ENCODE measurements around the gene C16orf46. TPM values are rescaled to one million over a fixed set of nuclear protein-coding genes. Genes with fewer than 3 reads are reported as not detected.

The C16orf46 gene
- total and polyA plus RNA-seq, 2 of the 4 experiments (the other 2 are of a cell fraction) = 0.27 to 0.72 TPM

DNA sequence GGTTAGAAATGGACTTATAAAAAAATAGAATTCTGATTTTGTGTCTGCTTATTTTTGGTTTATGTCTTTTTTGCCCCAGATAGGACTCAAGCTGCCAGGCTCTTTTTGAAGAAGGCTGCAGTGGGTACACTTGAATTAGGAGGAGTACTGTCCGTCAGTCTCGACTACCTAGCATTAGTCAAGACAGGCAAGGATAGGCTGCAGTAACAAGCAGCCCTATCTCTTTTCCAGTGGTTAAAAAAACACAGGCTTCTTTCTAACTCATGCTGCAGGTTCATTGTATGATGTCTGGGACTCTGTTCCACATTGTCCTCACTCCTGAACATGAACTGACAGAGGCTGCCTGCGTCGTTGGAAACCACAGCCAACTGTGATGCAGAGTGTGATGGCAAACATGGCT is 8.0 kb downstream of the C16orf46 start:
- Histone ChIP-seq H2AK5ac (ENCODE audit: low read depth, low read length) (no peak overlapping the region), H2BK120ac (ENCODE audit: low read depth, low read length) (no peak overlapping the region), H2AFZ (replicated peaks; ENCODE audit: low read length, poor library complexity) (no peak overlapping the region), H3K4me2 (ENCODE audit: low read depth, low read length) (no peak overlapping the region), H4K91ac (ENCODE audit: insufficient read depth, low read depth, low read length) (no peak overlapping the region), H3K9me3 (ENCODE audit: control insufficient read depth, insufficient read depth, low read length) (no peaks in the 10 kb centered on the region), H3K56ac (ENCODE audit: extremely low read depth, insufficient read depth, low read length) (no peak overlapping the region), H2BK5ac (ENCODE audit: low read depth, low read length, poor library complexity, severe bottlenecking) (no peak overlapping the region), H3K27me3 (ENCODE audit: control insufficient read depth, insufficient read depth, low read length) (no peaks in the 10 kb centered on the region), H3K14ac (replicated peaks; ENCODE audit: low read depth, low read length) (no peak overlapping the region), H3K18ac (ENCODE audit: low read depth, low read length) (no peak overlapping the region), H3K4me1 (ENCODE audit: control insufficient read depth, insufficient read depth, low read length) (no peaks in the 10 kb centered on the region), H2BK20ac (ENCODE audit: low read depth, low read length) (no peak overlapping the region), H3K36me3 (ENCODE audit: control insufficient read depth, insufficient read depth, low read length) (no peaks in the 10 kb centered on the region), H4K20me1 (ENCODE audit: insufficient read depth, low read length) (no peaks in the 10 kb centered on the region), H2BK15ac (ENCODE audit: low read depth, low read length) (no peak overlapping the region), H3K23ac (ENCODE audit: low read depth, low read length) (no peak overlapping the region), H3K79me1 (ENCODE audit: low read depth in 1 of 2, low read length in 2 of 2) (no peaks in the 10 kb centered on the region), H3K9me1 (ENCODE audit: insufficient read depth, low read length) (0 out of 2 replicates have a peak, but pooled peaks cover 3% of the 10 kb centered on the region), H4K5ac (ENCODE audit: low read depth, low read length) (no peak overlapping the region), H2AK9ac (replicated peaks; ENCODE audit: low read depth, low read length, poor library complexity) (no peak overlapping the region), H3K4ac (ENCODE audit: low read depth, low read length) (no peak overlapping the region), H3K27ac (ENCODE audit: insufficient read depth, low read length) (no peak overlapping the region), H4K8ac (ENCODE audit: low read depth in 2 of 2, low read length in 2 of 2) (no peak overlapping the region), H3K9ac (ENCODE audit: low read depth, low read length) (no peak overlapping the region), H3K4me3 (ENCODE audit: insufficient read depth, low read depth, low read length) (no peak overlapping the region)
- ATAC-seq (ENCODE audit: low read depth) = no peak
- TF ChIP-seq MAFK (IDR thresholded peaks at IDR 0.05; ENCODE audit: low read depth, low read length) (no peak), RAD21 (IDR thresholded peaks at IDR 0.05; ENCODE audit: low read length) (no peak), FOS (IDR thresholded peaks at IDR 0.05; ENCODE audit: low read depth, low read length) (no peak), NFE2L2 (IDR thresholded peaks at IDR 0.05; ENCODE audit: low read depth, low read length) (no peak), CEBPB (IDR thresholded peaks at IDR 0.05; ENCODE audit: low read depth, low read length) (no peak), RFX5 (IDR thresholded peaks at IDR 0.05; ENCODE audit: low read depth, low read length) (no peak), MAZ (IDR thresholded peaks at IDR 0.05; ENCODE audit: borderline replicate concordance, low read depth, low read length) (no peak), USF2 (IDR thresholded peaks at IDR 0.05; ENCODE audit: low read depth, low read length) (no peak), RCOR1 (IDR thresholded peaks at IDR 0.05; ENCODE audit: insufficient replicate concordance, low read length) (no peak), MXI1 (IDR thresholded peaks at IDR 0.05; ENCODE audit: borderline replicate concordance, low read depth, low read length) (no peak), POLR2A (IDR thresholded peaks at IDR 0.05; ENCODE audit: low read depth, low read length) (no peak), BHLHE40 (IDR thresholded peaks at IDR 0.05; ENCODE audit: low read depth, low read length) (no peak), CHD1 (IDR thresholded peaks at IDR 0.05; ENCODE audit: low read depth, low read length) (no peak), SMC3 (IDR thresholded peaks at IDR 0.05; ENCODE audit: low read depth, low read length) (no peak)
- TF ChIP-seq, protein P1, sequence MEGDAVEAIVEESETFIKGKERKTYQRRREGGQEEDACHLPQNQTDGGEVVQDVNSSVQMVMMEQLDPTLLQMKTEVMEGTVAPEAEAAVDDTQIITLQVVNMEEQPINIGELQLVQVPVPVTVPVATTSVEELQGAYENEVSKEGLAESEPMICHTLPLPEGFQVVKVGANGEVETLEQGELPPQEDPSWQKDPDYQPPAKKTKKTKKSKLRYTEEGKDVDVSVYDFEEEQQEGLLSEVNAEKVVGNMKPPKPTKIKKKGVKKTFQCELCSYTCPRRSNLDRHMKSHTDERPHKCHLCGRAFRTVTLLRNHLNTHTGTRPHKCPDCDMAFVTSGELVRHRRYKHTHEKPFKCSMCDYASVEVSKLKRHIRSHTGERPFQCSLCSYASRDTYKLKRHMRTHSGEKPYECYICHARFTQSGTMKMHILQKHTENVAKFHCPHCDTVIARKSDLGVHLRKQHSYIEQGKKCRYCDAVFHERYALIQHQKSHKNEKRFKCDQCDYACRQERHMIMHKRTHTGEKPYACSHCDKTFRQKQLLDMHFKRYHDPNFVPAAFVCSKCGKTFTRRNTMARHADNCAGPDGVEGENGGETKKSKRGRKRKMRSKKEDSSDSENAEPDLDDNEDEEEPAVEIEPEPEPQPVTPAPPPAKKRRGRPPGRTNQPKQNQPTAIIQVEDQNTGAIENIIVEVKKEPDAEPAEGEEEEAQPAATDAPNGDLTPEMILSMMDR (conservative IDR thresholded peaks at IDR 0.05; ENCODE audit: low read depth, low read length) = no peak
- TF ChIP-seq, protein P2, sequence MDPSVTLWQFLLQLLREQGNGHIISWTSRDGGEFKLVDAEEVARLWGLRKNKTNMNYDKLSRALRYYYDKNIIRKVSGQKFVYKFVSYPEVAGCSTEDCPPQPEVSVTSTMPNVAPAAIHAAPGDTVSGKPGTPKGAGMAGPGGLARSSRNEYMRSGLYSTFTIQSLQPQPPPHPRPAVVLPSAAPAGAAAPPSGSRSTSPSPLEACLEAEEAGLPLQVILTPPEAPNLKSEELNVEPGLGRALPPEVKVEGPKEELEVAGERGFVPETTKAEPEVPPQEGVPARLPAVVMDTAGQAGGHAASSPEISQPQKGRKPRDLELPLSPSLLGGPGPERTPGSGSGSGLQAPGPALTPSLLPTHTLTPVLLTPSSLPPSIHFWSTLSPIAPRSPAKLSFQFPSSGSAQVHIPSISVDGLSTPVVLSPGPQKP (IDR thresholded peaks at IDR 0.05; ENCODE audit: borderline replicate concordance, low read depth, low read length) = no peak
- ChIA-PET POLR2A (ENCODE audit: unreplicated experiment) (no interaction called here), CTCF (no interaction called here)
- in situ Hi-C loops (cut with MboI; ENCODE audit: low sequenced_read_pairs) = no loop called here
- dilution Hi-C loops (cut with HindIII; ENCODE audit: low sequenced_read_pairs, unreplicated experiment) = no loop called here
- no CpG with 5 or more reads among the region's 4 CpGs for WGBS, 2 experiments (ENCODE audit: extremely low coverage in 2 of 2, insufficient read length in 1 of 2)
- no peak for DNase-seq
- intact Hi-C loops (cut with micrococcal nuclease) = no loop called here
- no TSS peak for BruUV-seq (replicated peaks)
